Tongue (tissue), 2 donors: ENCODE data around the gene ADORA2A. TPM values are rescaled to one million over a fixed set of nuclear protein-coding genes. Genes with fewer than 3 reads are reported as not detected.

Experiments used
- DNase-seq: peaks from one replicate; pipeline ENCODE4 v3.0.0-alpha.2; 2015
- total RNA-seq: library from RNA; depleted of rRNA; stranded (reverse); fragments of >200 nt; gene quantifications from one replicate; pipeline ENCODE4 v1.2.3, GENCODE V29; 2014

The ADORA2A gene
- total RNA-seq, 1 donor from 2014 or later = 20.7 TPM

GRCh38 chr22:24418786-24419474 lies 8.5 kb upstream of the ADORA2A start:
- DNase-seq = no peak

DNA sequence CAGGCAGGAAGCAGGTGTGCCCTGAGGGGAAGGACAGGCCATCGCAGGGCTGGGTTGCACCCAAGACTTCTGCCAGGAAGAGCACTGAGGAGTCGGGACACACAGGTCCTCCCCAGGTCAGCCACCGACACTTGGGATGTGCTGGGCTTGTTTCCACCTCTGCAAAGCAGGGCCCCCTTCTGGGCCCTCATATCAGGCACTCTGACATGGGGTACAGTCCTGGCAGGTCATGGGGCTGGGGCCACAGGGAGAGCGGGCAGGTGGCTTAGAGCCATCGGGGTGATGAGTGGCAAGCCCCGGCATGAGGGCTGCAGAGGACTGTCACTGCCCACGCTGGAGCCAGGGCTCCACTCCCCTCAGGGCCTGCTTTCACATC lies 7.9 kb upstream of the ADORA2A start:
- no peak for DNase-seq

- DNase-seq = no peak
These were observed 7.1 kb upstream of the ADORA2A start for GRCh38 chr22:24420072-24420976.

DNA sequence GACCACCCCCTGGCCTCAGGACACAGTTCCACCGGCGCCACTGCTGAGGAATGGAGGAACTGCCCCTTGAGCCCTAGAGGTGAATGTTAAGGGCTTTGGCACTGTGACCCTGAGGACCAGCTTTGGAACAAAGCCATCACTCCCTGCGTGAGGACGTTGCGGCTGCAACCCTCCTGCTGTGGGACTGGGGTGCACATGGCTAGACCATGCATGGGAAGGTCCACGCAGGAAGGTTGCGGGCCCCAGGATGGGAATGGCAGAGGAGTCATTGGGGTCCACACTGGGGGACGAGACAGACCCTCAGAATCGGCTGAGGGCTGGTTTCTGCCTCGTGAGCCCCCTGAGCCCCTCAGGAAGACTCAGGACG lies 6.4 kb upstream of the ADORA2A start:
- no peak for DNase-seq

DNA sequence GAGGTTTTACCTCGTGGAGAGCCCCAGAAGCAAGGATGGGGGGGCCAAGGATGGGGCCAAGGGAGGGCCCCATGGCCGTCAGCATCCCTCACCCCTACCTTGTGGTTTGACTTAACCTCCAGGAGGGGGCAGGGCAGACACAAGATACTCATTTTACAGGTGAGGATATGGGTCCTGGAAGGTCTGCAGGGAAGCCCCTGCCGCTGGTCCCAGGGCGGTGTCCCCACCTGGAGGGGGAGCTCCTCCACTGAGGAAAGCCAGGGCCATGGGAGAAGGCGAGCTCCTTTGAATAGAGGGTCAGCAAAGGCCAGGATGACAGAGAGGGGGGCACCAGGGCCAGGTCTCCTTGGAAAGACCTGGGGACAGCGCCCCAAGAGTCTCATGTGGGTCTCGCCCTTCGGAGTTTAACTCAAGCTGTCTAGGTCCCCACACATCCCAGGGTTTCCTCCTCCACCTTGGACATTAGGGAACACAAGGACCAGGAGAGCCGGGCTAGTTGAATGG lies 5.9 kb upstream of the ADORA2A start:
- DNase-seq = no peak

DNA sequence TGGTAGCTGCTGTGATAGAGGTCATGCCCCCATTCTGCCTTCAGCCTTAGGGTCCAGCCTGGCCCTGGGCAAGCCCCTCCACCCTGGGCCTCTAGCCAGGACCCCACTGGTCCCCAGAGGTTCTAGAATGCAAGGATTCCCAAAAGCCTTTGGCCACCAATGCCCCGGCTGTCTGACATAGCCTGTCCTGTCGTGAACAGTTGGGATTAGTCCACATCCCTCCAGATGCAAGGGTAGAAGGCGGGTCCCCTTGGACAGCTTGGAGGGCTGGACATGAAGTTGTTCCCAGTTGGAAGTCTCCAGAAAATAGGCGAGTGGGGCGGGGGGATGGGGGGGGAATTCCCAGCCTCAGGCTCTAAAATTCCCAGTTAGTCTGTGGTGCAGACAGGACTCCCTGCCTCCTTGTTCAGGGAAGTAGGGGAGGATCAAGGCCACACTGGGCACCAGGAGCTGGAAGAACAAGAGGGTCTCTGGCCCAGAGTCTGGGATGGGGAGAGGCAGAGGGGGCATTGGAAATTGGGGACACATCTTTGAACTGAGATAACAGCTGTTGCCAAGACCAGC lies 5.2 kb upstream of the ADORA2A start:
- no peak for DNase-seq

DNA sequence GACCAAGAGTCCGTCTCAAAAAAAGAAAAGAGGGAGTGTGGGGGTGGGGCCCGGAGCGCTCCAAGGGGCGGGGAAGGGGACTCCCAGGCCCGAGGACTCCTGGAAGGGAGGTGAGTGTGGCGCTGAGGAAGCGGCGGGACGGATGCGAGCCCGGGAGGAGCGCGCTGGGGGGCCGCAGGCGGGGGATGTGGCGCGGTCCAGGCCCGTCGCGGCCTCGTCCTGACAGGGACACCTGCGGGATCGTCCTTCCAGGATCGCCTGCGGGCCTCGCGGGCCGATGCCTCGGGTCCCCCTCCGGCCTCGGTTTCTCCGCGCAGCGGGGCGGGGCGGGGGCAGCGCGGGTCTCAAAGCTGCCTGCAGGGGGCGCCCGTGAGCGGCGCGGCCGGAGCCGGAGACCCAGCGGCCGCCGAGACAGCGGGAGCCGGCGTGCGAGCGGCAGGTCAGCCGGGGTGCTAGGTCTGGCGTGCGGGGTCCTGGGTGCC lies 3.8 kb upstream of the ADORA2A start:
- peak; percentile 65 for DNase-seq

- DNase-seq = no peak
These were observed 3.1 kb upstream of the ADORA2A start for GRCh38 chr22:24424001-24424900.

DNA sequence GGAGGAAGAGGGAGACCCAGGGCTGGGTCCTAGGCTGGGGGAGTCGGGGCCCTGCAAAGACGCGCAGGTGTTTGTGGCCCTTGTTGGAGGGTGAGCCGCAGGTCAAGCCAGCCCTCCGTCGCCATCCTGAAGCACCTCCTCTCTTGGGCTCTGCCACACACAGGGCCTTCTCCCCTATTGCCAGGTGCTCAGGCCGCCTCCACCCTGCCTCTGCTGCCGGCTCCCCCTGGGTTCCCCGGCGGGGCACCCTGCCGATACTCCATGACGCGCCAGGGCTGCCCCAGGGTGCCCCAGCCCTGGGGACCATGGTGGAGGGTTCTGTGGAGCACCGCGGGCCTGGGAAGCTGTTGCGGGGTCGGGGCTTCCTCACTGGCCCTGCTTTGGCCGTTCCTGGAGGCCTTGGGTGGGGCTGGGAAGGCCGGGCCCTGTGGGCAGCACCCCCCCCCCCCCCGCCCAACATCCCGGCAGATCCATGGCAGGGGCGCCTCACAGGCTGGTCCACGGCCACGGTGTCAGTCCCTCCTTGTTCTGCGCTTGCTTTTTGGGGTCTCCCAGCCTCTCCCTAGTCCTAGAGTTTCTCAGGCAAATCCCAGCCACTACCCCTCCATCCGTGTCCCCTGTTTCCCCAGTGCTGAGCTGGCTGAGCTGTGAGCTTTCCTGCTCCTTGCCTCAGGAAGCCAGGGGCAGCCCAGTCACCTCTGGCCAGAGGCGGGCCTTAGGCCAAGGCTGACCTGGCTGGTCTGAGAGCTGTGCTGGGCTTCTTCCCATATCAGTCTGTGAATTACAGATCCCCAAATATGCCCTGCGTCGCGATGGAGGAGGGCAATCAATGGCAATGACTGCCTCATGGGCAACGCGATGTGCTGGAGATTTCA lies 2.3 kb upstream of the ADORA2A start:
- no peak for DNase-seq

DNA sequence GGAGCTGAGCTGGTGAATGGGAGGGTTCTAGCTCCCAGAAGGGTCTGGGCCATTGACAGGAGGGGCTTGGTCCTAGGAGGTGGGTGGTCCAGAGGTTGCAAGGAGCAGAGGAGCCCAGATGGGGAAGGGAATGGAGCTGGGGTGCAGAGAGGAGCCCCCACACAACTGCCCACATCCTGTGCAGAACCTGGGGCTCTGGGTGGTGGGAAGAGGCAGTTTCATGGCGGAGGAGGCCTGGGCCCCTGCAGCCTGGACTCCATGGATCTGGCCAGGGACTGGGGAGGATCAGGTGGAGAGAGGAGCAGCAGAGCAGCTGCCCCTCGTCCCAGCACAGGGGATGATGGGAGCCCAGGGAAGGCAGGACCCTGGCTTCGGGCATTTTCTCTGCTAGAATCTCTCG lies 963 bp upstream of the ADORA2A start:
- no peak for DNase-seq

DNA sequence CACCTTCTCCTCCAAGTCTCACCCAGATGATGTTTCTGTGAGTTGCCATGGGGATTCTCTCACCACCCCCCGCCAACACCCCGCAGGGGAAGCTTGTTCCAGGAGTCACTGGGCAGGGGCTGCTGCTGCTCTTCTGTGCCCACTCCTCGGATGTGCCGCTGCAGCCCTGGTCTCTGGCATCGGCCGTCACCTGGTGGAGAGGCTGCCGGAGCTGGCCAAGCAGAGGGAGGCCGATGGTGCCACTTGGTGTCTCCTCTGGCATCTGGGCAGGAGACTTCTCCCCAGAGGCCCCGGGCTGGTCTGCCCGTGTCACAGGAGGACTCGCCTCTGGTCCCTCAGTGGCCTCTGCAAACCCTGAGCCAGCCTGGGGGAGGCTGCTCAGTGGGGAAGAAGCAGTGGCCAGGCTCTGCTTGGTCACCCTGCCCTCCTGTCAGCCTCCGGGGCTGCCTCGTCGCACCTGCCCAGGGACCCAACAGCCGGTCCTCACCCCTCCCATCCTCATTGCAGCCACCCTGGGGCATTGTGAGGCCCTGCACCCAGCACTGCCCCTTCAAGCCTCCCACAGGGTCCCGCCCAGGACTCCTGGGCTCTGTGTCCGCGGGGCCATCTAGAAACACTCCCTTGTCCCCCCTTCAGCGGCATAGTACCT lies 424 bp upstream of the ADORA2A start:
- no peak for DNase-seq

DNA sequence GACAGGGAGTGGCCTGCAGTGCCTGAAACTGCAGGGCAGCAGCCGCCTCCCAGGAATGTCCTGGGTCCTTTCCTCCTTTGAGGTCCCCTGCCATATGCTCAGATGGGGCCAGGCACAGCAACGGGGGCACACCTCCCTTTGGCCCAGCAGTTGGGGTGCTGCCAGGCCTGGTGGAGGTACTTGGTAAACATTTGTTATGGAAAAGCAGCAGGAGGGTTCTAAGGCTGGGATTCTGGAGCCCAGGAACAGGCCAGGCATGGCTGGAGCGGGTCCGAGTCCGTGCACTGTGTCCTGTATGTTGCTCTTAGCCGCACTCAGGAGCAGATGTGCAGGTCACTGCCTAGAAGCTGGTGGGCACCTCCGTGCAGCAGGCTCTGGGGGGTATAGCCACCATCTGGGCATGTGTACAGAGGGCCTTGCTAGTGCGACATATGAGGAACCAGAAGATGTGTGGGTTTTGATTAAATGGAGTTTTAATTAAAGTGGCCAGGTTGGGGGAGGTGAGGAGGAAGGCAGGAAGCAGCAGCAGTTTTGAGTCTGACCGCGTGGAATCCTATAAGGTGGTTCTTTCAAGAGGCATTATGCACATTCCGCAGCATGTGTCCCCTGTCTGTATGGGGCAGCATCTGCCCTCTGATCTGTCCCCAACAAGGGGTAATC lies 1.5 kb downstream of the ADORA2A start:
- no peak for DNase-seq

- peak; percentile 83 for DNase-seq
These were observed 2.3 kb downstream of the ADORA2A start for GRCh38 chr22:24429411-24430365.

GRCh38 chr22:24430431-24431308 lies 3.3 kb downstream of the ADORA2A start:
- DNase-seq = peak; percentile 83

GRCh38 chr22:24431309-24432034 lies 4.1 kb downstream of the ADORA2A start:
- no peak for DNase-seq

- peak; percentile 90 for DNase-seq
These were observed 4.9 kb downstream of the ADORA2A start for GRCh38 chr22:24432059-24432853.
